Measurements from ENCODE around the gene COL4A5. TPM values are rescaled to one million over a fixed set of nuclear protein-coding genes. Genes with fewer than 3 reads are reported as not detected.

Gene COL4A5
- total and polyA plus RNA-seq, 2 of the 13 experiments (the other 11 are each of a cell fraction or from before 2014, with no cell fraction given): 39.5 to 45.5 TPM

- TF ChIP-seq ZSCAN12 (CRISPR knock-in tag; IDR thresholded peaks at IDR 0.05): no peak
- no peak for TF ChIP-seq HOXA3 (CRISPR knock-in tag; IDR thresholded peaks at IDR 0.05)
- TF ChIP-seq GATAD2A (CRISPR knock-in tag; IDR thresholded peaks at IDR 0.05): peak; percentile 84
- TF ChIP-seq, protein P1, sequence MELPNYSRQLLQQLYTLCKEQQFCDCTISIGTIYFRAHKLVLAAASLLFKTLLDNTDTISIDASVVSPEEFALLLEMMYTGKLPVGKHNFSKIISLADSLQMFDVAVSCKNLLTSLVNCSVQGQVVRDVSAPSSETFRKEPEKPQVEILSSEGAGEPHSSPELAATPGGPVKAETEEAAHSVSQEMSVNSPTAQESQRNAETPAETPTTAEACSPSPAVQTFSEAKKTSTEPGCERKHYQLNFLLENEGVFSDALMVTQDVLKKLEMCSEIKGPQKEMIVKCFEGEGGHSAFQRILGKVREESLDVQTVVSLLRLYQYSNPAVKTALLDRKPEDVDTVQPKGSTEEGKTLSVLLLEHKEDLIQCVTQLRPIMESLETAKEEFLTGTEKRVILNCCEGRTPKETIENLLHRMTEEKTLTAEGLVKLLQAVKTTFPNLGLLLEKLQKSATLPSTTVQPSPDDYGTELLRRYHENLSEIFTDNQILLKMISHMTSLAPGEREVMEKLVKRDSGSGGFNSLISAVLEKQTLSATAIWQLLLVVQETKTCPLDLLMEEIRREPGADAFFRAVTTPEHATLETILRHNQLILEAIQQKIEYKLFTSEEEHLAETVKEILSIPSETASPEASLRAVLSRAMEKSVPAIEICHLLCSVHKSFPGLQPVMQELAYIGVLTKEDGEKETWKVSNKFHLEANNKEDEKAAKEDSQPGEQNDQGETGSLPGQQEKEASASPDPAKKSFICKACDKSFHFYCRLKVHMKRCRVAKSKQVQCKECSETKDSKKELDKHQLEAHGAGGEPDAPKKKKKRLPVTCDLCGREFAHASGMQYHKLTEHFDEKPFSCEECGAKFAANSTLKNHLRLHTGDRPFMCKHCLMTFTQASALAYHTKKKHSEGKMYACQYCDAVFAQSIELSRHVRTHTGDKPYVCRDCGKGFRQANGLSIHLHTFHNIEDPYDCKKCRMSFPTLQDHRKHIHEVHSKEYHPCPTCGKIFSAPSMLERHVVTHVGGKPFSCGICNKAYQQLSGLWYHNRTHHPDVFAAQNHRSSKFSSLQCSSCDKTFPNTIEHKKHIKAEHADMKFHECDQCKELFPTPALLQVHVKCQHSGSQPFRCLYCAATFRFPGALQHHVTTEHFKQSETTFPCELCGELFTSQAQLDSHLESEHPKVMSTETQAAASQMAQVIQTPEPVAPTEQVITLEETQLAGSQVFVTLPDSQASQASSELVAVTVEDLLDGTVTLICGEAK (IDR thresholded peaks at IDR 0.05): no peak
- TF ChIP-seq, protein P1 (CRISPR knock-in tag; IDR thresholded peaks at IDR 0.05): no peak
- TF ChIP-seq KDM6A (CRISPR knock-in tag; IDR thresholded peaks at IDR 0.05; ENCODE audit: low read depth): peak; percentile 52; the same call in 1 of the 2 replicates
- peak; percentile 44 for TF ChIP-seq SKI (IDR thresholded peaks at IDR 0.05; ENCODE audit: partially characterized antibody)
- TF ChIP-seq ZC3H13 (CRISPR knock-in tag; IDR thresholded peaks at IDR 0.05): no peak
- no peak; the same call in 1 of the 2 replicates for TF ChIP-seq HNF4G (IDR thresholded peaks at IDR 0.05; ENCODE audit: borderline replicate concordance, low read depth, low read length)
- TF ChIP-seq HNF4G (CRISPR knock-in tag; IDR thresholded peaks at IDR 0.05; ENCODE audit: borderline replicate concordance, low read depth): no peak
- no peak; the same call in 1 of the 2 replicates for TF ChIP-seq TCF7L2 (IDR thresholded peaks at IDR 0.05; ENCODE audit: low read depth, low read length)
- TF ChIP-seq ZNF441 (CRISPR knock-in tag; IDR thresholded peaks at IDR 0.05; ENCODE audit: borderline replicate concordance): no peak
- no peak for TF ChIP-seq ZZZ3 (CRISPR knock-in tag; IDR thresholded peaks at IDR 0.05; ENCODE audit: borderline replicate concordance)
- no peak for TF ChIP-seq SP2 (CRISPR knock-in tag; IDR thresholded peaks at IDR 0.05)
- TF ChIP-seq, protein P2, sequence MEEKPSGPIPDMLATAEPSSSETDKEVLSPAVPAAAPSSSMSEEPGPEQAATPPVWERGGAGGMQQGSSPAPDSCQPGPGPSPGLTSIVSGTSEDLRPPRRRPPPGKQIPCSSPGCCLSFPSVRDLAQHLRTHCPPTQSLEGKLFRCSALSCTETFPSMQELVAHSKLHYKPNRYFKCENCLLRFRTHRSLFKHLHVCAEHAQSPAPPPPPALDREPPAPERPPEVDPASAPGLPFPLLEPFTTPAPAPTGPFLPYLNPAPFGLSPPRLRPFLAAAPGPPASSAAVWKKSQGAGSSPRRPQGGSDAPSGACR (CRISPR knock-in tag; IDR thresholded peaks at IDR 0.05): no peak
- TF ChIP-seq RXRB (CRISPR knock-in tag; IDR thresholded peaks at IDR 0.05; ENCODE audit: borderline replicate concordance): peak; percentile 43; the same call in 1 of the 2 replicates
- TF ChIP-seq ZNF660 (CRISPR knock-in tag; IDR thresholded peaks at IDR 0.05; ENCODE audit: borderline replicate concordance, low read depth): no peak
- TF ChIP-seq THAP11 (CRISPR knock-in tag; IDR thresholded peaks at IDR 0.05): peak; percentile 36; the same call in 1 of the 2 replicates
- peak; percentile 51 for TF ChIP-seq RARA (CRISPR knock-in tag; IDR thresholded peaks at IDR 0.05)
- TF ChIP-seq CEBPB (IDR thresholded peaks at IDR 0.05; ENCODE audit: borderline replicate concordance, low read depth, low read length): peak; percentile 49; the same call in 1 of the 2 replicates
- TF ChIP-seq TRAFD1 (CRISPR knock-in tag; IDR thresholded peaks at IDR 0.05; ENCODE audit: borderline replicate concordance): no peak
These were observed 76.5 kb downstream of the COL4A5 start (continued) for GRCh38 chrX:108516184-108516583.

Data from HepG2 (cell line).